Keratinocyte (primary cell): Measurements from ENCODE around the gene SFN.

Experiments used
- EZH2 ChIP-seq: IDR thresholded peaks from one replicate; pipeline ENCODE4 v1.6.1; 2012; ENCODE audit warnings: inconsistent platforms, mild to moderate bottlenecking, low read length, moderate library complexity
- TF ChIP-seq, protein P1 (sequence below), 3 experiments: IDR thresholded peaks in 1 of 3; conservative IDR thresholded peaks in 1 of 3; optimal IDR thresholded peaks in 1 of 3; 2 replicates in 2 of 3; 3 replicates in 1 of 3; pipeline versions ENCODE3 to v1.5.1; 2011; ENCODE audit warnings: low read length in 3 of 3, mild to moderate bottlenecking in 3 of 3, moderate library complexity in 2 of 3, control low read depth in 1 of 3, inconsistent platforms in 1 of 3; ENCODE audit not compliant: insufficient read depth in 2 of 3; ENCODE audit errors: extremely low read depth in 1 of 3

DNA sequence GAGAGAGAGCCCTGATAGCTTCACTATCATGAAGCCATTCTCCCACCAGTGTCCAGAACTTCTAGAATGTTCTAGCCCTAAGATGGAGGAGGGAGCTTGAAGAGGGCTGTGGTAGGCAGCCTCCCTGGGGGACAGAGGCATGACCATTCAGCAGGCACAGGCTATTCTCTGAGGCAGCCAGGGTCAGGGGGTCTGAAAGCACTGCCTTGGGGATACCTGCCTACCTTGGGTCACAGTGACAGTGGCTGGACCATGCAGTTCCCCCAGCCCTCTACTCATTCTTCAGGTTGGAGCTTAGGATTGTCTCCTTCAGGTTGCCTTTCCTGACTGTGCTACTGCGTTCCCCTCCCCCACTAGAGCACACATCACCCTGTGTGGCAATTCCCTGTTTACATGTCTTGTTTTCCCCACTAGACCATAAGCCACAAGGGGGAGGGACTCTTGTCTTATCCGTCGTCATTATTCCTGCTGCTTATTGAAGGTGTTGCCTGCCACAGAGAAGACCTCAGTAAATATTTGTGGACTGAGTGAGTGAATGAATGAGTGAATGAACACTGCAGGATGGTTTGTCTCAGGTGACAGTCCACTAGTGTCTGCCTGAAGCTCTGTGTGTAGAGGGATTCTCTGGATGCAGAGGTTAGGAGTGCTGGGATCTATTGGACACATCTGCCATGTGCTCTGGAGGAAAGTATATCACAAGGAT lies 31.3 kb upstream of the SFN start:
- no peak for TF ChIP-seq EZH2
- TF ChIP-seq, protein P1, sequence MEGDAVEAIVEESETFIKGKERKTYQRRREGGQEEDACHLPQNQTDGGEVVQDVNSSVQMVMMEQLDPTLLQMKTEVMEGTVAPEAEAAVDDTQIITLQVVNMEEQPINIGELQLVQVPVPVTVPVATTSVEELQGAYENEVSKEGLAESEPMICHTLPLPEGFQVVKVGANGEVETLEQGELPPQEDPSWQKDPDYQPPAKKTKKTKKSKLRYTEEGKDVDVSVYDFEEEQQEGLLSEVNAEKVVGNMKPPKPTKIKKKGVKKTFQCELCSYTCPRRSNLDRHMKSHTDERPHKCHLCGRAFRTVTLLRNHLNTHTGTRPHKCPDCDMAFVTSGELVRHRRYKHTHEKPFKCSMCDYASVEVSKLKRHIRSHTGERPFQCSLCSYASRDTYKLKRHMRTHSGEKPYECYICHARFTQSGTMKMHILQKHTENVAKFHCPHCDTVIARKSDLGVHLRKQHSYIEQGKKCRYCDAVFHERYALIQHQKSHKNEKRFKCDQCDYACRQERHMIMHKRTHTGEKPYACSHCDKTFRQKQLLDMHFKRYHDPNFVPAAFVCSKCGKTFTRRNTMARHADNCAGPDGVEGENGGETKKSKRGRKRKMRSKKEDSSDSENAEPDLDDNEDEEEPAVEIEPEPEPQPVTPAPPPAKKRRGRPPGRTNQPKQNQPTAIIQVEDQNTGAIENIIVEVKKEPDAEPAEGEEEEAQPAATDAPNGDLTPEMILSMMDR (optimal IDR thresholded peaks at IDR 0.05 in 1 of 3, IDR thresholded peaks at IDR 0.05 in 1 of 3, conservative IDR thresholded peaks at IDR 0.05 in 1 of 3; ENCODE audit: extremely low read depth in 1 of 3, insufficient read depth in 2 of 3, low read length in 3 of 3): no peak
